NCI-H69 (cell line): ENCODE measurements around the gene PTRHD1.
"Not testable (repeated sequence)": the region's sequence is repeated elsewhere in the genome, so short reads cannot be mapped to it uniquely, and the experiment has no call there.

Experiments
- DNase-seq: peaks from one replicate; lab custom pipeline; 2025; lab: John Stamatoyannopoulos, UW

The PTRHD1 gene

DNA sequence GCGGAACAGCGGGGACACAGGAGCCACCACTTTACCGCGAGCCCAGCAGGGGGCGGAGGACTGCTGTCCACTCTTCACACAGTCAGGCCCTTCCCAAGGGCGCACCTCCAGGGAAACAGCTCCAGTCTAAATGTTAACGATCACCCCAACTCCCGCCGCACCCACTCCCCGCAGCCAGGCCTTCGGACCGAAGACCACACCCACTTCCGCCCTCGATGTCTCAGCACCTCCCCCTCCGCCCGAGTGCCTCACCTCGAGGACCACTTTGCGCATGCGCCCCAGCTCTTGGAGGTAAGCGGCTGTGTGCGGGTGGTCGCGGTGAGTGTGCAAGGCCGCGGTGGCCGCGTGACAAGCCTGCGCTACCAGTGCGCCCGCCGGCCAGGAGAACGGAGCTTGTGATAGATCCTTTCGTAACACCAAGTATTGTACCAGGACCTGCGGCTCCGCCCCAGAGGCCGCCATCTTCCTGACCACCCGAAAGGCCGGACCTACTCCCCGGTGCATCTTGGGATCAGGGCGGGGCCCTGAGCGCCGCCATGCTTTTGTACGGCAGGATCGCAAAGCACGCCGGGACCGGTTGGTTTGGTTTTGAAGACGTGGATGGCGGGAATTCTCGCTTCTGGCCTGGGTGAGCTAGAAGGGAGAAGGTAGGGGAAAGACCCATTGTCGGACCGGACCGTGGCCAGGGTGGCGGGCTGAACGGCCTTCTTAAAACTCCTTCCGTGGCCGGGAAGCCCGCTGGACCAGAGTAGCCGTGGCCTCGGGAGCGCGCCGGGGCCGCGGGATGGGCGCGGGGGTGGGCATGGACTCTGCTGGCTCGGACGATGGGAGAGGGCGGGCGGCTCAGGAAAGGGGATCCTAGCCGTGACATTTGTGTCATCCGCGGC, at the start of gene PTRHD1, which contains the start of gene CENPO:
Gene PTRHD1 (minus strand): TSS at position 518 of the 887 bp plus-strand sequence. CDS start 14 bp downstream, at position 504.
Gene CENPO (plus strand): TSS at position 552 of the 887 bp plus-strand sequence. CDS start 495 bp downstream, outside the sequence.
- DNase-seq, result peak; percentile 95

DNA sequence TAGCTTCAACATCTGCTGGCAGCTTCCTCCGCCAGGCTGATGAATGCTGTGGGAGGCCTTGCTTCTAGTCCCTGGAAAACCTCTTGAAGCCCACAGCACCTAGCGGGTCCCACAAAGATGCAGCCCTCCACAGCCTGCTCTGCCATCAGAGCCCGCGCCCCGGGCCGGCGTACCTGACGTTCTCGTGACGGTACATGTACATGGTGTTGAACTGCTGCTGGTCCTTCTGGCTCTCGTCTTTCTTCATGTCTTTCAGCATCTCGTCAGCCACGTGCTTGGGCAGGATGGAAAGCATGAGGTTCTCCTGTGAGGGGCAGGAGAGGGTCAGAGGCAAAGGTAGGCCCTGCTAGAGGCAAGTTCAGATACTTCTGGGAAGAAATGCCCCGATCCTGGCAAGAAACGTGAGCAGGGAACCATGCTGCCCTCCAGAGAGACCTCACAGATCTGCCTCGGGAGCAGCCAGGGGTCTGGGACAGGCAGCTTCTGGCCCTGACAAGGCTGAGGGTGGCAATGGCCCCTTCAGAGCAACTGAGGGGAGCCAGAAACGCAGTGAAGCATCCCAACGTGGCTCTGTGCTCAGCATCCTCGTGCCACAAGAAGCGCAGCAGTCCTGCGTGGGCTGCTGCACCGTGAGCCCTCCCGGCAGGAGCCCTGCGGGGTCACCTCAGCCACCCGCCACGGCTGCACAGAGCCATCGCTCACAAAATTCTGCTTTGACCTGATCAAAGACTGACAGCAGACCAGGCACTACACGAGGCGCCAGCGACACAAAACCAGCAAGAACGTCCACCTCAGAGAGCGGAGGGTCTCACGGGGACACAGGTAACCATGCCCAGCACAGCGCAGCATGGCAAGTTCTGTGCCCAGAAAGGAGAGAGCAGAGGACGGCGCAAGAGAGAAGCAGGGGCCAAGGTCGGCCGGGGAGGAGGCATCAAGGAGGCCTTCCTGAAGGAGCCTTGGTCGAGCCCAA, 49.2 kb upstream of the PTRHD1 start:
- DNase-seq, result no peak

GRCh38 chr2:24840962-24841945, 48.1 kb upstream of the PTRHD1 start:
- no peak for DNase-seq

GRCh38 chr2:24840164-24840869, 47.1 kb upstream of the PTRHD1 start:
- no peak for DNase-seq

DNA sequence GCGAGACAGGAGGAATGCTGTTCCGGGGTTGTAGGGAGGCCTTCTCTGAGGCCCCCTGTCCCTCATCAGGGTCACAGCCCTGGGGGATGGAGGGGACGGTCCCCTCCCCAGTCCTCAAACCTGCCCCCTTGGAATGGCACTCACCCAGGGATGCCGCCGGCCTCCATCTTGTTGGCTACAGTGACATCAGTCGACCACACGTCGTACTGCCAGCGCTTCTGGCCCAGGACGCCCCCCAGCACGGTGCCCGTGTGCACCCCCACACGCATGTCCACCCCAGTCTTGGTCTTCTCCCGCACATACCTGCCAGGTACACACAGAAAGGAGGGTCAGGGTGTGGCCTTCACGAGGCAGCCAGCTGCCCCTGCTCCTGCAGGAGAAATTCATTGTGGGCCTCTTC, 46.5 kb upstream of the PTRHD1 start:
- no peak for DNase-seq

DNA sequence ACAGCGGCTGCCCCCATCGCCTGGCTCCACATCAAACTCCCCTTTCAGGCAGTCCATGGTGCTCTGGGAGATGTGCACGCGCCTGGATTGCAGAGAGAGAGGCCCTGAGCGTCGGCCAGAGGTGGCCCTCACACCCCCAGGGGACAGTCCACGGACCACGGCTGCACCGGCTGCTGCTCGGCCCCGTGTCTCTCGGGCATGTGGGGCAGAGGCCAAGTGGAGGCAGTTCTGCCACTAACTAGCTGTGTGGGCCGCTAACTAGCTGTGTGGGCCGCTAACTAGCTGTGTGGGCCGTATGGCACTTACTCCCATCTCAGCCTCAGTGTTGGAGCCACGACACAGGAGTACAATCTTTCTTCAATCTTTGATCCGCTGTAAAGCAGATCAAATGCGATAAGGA, 45.4 kb upstream of the PTRHD1 start:
- DNase-seq, result no peak

DNA sequence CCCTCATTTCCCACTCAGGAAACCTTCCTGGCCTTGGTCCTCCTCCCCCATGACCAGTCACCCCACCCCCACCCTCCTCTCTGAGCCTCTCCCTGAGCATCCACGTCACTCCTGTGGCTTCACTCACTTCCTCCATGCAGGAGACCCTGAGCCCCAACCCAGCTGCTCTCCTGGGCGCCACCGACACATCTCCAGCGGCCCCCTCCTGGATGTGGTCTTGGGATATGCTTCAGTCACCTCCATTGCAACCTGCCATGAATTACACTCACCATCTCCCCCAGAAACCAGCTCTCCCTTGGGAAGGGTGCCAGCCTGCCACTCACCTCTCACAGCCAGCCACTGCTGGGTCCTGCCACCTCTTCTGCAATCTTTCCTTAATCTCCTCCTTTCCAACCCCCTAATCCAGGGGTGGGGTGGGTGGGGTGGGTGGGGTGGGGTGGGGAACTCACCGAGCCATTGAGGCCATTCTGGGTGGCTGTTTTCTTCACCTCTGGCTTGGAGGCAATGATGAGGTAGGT, 44.9 kb upstream of the PTRHD1 start:
- DNase-seq, result no peak

DNA sequence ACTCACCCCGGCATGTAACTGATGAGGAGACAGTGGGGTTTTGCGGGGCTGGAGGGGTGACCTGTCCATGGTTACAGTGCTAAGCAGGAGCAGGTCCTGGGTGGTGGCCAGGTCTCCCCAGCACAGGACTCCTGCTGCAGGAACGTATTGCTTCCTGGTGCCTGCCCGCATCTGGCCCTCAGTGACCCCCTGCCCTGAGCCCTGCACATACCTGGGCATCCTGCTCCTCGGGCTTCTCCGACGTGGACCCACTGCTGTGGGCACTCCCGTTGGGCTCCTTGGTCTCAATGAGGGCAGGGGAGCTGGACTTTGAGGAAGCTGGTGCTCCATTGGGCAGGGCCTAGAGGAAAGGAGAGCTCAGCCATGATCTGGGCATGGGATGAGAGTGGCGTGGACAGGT, 43.5 kb upstream of the PTRHD1 start:
- DNase-seq, result no peak

DNA sequence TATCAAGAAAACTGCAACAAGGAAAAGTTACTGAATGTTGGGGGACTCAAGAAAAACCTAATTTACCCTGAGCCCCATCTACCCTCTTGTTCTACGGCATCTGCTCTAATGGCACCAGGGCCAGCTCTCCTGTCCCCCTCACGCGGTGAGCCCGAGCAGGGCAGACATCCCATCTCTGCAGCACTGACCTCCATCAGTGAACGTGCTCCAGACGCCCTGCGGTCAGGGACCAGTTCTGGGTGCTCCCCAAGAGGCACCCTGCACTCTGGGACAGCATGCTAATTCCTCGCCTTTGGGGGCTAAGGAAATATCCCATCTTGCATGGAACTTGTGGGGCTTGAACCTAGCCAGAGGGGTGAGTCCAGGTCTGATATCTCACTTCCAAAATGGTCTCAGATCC, 43.0 kb upstream of the PTRHD1 start:
- no peak for DNase-seq

DNA sequence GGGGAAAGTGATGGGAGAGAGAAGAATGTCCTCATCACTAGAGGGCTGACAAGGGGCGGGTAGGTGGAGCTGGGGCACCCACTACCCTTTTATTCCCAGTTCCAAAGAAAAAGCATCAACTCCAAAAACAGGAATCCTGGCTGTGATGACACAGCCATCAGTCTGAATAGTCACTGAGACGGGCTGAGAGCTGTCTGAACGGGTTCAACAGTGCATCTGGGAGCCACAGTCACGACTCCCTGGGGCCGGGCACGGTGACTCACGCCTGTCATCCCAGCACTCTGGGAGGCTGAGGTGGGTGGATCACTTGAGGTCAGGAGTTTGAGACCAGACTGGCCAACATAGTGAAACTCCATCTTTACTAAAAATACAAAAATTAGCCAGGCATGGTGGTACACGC, 42.2 kb upstream of the PTRHD1 start:
- not testable (repeated sequence) for DNase-seq

DNA sequence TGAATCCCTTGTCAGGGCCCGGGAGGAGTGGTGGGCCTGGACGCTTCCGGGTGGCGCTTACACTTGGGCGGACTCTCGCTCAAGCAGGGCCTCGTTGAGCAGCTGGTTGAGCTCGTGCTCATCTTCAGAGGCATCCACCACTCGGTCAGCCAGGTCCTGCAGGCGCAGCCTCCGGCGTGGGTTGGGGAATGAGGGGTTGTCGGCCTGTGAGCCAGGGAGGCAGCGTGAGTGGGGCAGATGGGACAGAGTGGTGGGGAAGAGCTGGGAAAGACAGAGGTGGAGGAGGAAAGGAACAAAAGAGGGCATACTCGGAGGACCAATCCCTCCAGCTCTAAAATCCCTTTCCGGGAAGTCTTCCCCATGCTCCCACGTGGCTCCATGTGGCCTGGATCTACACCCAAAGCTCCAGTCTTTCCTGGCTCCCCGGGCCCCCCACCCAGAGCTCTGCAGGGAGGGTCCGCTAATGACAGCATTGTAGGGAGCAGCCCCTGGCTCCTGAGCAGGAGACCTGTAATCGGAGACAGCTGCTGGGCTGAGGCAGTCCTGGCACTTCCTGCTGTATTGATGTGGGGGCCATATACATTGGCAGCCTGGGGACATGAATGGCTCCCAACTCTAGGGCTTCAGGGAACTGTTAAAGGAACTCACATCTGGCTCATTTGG, 41.7 kb upstream of the PTRHD1 start:
- DNase-seq, result no peak

DNA sequence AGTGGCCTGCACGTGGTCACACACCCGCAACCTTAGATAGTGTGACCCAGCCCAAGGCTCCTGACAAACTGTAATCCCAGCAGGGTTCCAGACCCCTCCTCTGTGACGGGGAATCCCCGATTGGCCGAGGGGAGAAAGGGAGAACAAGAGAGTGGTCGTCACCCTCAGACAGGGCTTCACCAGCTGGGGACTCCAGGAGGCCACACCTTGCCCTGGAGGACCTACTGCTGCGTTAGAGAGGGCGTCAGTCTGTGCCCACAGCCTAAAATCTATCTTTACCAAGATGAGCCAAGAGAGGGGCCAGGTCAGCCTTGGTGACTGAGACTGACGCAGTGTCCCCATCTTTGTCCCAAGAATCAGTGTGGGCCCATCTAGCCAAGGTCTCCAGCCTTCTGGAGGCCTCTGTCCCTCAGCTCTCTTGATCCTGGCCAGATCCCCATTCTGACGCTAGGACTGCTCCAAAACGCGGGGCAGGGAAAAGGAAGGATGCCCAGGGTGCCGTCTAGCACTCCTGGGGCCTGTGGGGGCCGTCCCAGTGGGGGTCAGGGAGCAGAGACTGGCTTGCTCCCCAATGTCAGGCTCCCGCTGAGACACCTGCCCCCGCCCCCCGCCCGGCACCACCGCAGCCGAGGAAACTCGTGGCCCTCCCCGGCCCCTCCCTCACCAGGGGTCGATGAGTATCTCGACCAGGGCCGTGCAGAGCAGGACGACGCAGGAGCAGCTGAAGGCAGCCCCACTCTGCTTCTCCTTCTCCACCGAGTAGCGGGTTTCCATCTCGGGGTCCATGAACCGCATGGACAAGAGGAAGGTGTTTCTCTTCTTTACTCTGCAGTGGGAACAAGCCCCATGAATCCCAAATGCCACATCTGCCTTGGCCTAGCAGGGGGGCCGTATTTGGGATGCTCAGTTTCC, 40.9 kb upstream of the PTRHD1 start:
- DNase-seq, result no peak

- DNase-seq, result peak; percentile 90
Observed at GRCh38 chr2:24832931-24833701, 39.9 kb upstream of the PTRHD1 start.

- peak; percentile 4 for DNase-seq
Observed at GRCh38 chr2:24832521-24832920, 39.3 kb upstream of the PTRHD1 start.

DNA sequence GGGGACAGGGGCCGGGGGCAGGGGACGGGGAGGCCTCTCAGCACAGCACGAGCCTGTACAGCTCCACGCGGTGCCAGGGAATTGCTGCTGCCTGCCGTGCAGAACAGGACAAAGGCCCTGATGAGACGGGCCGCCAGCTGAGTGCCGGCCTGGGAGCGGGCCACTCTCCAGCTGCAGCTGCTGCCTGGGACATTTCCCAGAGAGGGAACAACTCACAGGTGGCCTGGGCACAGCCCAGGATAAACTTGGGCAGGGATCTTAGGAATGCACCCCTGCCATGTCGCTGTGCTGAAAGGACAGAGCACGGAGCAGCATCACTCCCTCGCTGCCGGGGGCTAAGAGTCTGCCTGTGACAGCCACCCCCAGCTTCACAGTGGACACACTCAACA, 38.9 kb upstream of the PTRHD1 start:
- DNase-seq, result peak; percentile 3

DNA sequence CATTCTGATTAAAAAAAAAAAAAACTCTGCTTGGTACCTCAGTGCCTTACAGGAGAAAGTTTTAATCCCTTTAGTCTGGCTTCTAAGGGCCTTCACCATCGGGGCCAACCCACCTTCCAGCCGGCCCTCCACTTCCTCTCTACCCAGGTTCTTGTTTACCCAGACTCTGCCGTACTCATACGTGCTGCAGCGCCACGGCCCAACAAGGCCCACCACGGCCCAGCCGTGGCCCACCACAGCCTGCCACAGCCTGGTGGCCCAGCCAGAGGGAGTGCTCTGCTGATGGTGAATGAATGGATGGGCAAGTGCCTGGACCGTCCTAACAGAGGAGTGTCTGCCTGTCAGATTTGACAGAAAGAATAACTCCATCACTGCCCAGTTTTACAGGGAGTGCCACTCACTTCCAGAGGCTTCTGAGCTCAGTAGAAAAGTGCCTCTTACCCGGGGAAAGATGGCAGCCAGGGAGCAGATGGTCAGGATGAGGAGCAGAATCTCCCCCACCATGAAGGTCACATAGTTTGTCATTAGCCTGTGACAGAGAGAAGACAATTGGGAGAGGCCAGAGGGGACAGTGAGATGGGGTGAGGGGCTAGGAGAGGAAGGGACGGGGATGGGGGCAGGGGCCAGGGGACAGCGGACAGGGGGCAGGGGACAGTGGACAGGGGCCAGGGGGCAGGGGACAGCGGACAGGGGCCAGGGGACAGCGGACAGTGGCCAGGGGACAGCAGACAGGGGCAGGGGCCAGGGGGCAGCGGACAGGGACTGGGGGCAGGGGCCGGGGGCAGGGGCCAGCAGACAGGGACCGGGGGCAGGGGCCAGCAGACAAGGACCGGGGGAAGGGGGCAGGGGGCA, 38.3 kb upstream of the PTRHD1 start:
- DNase-seq, result no peak

DNA sequence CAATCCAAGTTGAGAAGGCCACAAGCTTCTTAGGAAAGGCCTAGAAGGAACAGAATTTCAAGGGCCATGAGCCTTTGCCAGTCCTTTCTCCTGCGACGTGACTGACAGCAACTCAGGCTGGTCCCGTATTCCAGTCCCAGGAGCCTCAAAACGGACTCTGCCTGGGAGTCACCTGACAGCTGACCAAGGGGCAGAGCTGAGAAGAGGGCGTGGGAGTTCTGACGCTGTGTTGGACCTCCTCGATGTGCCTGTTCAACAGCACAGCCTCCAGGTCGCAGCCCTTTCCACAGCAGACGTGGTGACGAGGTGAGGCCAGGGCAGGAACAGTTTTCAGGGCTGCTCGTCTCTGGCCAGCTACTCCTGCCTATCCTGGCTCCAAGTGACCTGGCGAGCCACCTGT, 37.6 kb upstream of the PTRHD1 start:
- no peak for DNase-seq
